ENCODE results near the gene PHLPP2. TPM values are rescaled to one million over a fixed set of nuclear protein-coding genes. Genes with fewer than 3 reads are reported as not detected.

The PHLPP2 gene
- total and polyA plus RNA-seq, 7 donors: 0.96 to 5.2 (median 3.7) TPM

GRCh38 chr16:71726476-71727315 is 2.2 kb upstream of the PHLPP2 start:
- DNase-seq (no peak), ATAC-seq (no peak)
- Histone ChIP-seq H3K36me3 (ENCODE audit: insufficient read depth in 1 of 2, low read depth in 1 of 2) (peaks cover 0 to 21% of the 10 kb centered on the region in 2 donors), H3K4me1 (peaks cover 15% of the 10 kb centered on the region), H3K9me3 (no peaks in the 10 kb centered on the region), H3K4me3 (no peak overlapping the region), H3K27ac (peak overlapping the region; percentile 49), H3K27me3 (ENCODE audit: insufficient read depth in 3 of 3, low read length in 2 of 3) (no peaks in the 10 kb centered on the region)
- intact Hi-C loops (cut with DNase I): no loop called here
- TF ChIP-seq CTCF (IDR thresholded peaks at IDR 0.05): no peak
- WGBS, 3 donors: 52 to 59% (median 52%) methylated on average over 4 of the region's 4 CpGs

- 0 to 1% (median 0%) methylated on average over 28 to 104 of the region's 104 CpGs for WGBS, 3 donors
- intact Hi-C loops (cut with DNase I): no loop called here
- H3K27me3 ChIP-seq (ENCODE audit: insufficient read depth in 3 of 3, low read length in 2 of 3): no peaks in the 10 kb centered on the region
- H3K4me3 ChIP-seq: peak overlapping the region; percentile 84
- peak overlapping the region; percentile 85 for H3K27ac ChIP-seq
- no peak for TF ChIP-seq CTCF (IDR thresholded peaks at IDR 0.05)
- no peaks in the 10 kb centered on the region for H3K9me3 ChIP-seq
- DNase-seq: peak; percentile 75 to 88
- ATAC-seq: peak; percentile 89 to 92 (median 91)
- H3K4me1 ChIP-seq: peaks cover 15% of the 10 kb centered on the region
- no peaks in the 10 kb centered on the region for H3K36me3 ChIP-seq (ENCODE audit: insufficient read depth in 1 of 2, low read depth in 1 of 2)
Measured at GRCh38 chr16:71723537-71724319, 773 bp downstream of the PHLPP2 start.

- Histone ChIP-seq H3K4me1 (peaks cover 15% of the 10 kb centered on the region), H3K36me3 (ENCODE audit: insufficient read depth in 1 of 2, low read depth in 1 of 2) (no peaks in the 10 kb centered on the region), H3K27ac (peak overlapping the region; percentile 85), H3K27me3 (ENCODE audit: insufficient read depth in 3 of 3, low read length in 2 of 3) (no peaks in the 10 kb centered on the region), H3K9me3 (no peaks in the 10 kb centered on the region), H3K4me3 (peak overlapping the region; percentile 84)
- intact Hi-C loops (cut with DNase I): no loop called here
- ATAC-seq (peak; percentile 26 to 42 (median 36)), DNase-seq (peak; percentile 67 to 75)
- TF ChIP-seq CTCF (IDR thresholded peaks at IDR 0.05): no peak
- WGBS, 3 donors: 0 to 1% (median 0%) methylated on average over 49 to 58 of the region's 59 CpGs
Measured at GRCh38 chr16:71722801-71723536, 1.5 kb downstream of the PHLPP2 start.

GRCh38 chr16:71721066-71721740 is 3.3 kb downstream of the PHLPP2 start:
- Histone ChIP-seq H3K27me3 (ENCODE audit: insufficient read depth in 3 of 3, low read length in 2 of 3) (no peaks in the 10 kb centered on the region), H3K4me3 (no peak overlapping the region), H3K9me3 (no peaks in the 10 kb centered on the region), H3K36me3 (ENCODE audit: insufficient read depth in 1 of 2, low read depth in 1 of 2) (no peaks in the 10 kb centered on the region), H3K4me1 (peaks cover 6% of the 10 kb centered on the region), H3K27ac (no peak overlapping the region)
- WGBS, 3 donors: 75 to 79% (median 79%) methylated on average over 8 of the region's 8 CpGs
- TF ChIP-seq CTCF (IDR thresholded peaks at IDR 0.05): no peak
- no peak for ATAC-seq
- intact Hi-C loops (cut with DNase I): no loop called here
- DNase-seq: no peak
